Measurements from ENCODE around the gene ACSL3.

Gene ACSL3

DNA sequence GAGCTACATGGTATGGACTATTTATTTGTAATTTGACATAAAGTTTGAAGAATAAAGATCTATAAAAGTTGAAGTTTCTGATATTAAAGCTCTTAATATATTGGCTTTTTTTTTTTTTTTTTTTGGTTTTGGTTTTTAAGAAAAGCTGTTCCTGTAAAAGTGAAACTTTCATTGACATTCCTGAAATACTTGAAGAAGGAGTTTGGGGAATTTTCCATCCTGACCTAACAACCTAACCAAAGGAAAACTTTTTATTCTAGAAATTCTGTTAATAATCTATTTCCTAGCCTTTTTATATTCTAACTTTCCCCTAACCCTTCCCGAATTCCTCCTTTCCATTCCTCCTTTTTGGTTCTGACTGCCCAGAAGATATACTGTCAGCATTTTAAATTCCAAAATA, 83.7 kb downstream of the ACSL3 start:
- Histone ChIP-seq H3K9me3 (replicated peaks; ENCODE audit: insufficient read depth, low read length) (no peaks in the 10 kb centered on the region), H2AFZ (ENCODE audit: low read length) (no peak overlapping the region), H3K36me3 (replicated peaks; ENCODE audit: insufficient read depth, low read length) (no peaks in the 10 kb centered on the region; the same call in 1 of the 2 replicates), H3K9me2 (replicated peaks; ENCODE audit: insufficient read depth, low read length) (no peaks in the 10 kb centered on the region), H3K4me2 (ENCODE audit: low read depth, low read length) (peak overlapping the region; percentile 42), H4K20me1 (ENCODE audit: insufficient read depth, low read length) (no peaks in the 10 kb centered on the region), H3K4me3 (ENCODE audit: low read length) (no peak overlapping the region), H3K27me3 (replicated peaks; ENCODE audit: insufficient read depth, low read length) (no peaks in the 10 kb centered on the region), H3K4me1 (ENCODE audit: low read length) (peaks cover 26% of the 10 kb centered on the region), H3K9ac (ENCODE audit: low read length) (no peak overlapping the region), H3F3A (ENCODE audit: insufficient read depth, low read length) (peaks cover 20% of the 10 kb centered on the region), H3K79me2 (ENCODE audit: low read length) (no peaks in the 10 kb centered on the region), H3K27ac (ENCODE audit: low read length) (no peak overlapping the region)
- no peak for TF ChIP-seq EZH2phosphoT487 (IDR thresholded peaks at IDR 0.05; ENCODE audit: low read length)
- TF ChIP-seq, protein P1, sequence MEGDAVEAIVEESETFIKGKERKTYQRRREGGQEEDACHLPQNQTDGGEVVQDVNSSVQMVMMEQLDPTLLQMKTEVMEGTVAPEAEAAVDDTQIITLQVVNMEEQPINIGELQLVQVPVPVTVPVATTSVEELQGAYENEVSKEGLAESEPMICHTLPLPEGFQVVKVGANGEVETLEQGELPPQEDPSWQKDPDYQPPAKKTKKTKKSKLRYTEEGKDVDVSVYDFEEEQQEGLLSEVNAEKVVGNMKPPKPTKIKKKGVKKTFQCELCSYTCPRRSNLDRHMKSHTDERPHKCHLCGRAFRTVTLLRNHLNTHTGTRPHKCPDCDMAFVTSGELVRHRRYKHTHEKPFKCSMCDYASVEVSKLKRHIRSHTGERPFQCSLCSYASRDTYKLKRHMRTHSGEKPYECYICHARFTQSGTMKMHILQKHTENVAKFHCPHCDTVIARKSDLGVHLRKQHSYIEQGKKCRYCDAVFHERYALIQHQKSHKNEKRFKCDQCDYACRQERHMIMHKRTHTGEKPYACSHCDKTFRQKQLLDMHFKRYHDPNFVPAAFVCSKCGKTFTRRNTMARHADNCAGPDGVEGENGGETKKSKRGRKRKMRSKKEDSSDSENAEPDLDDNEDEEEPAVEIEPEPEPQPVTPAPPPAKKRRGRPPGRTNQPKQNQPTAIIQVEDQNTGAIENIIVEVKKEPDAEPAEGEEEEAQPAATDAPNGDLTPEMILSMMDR (IDR thresholded peaks at IDR 0.05; ENCODE audit: low read length), result no peak
- no peak for TF ChIP-seq EZH2 (optimal IDR thresholded peaks at IDR 0.05; ENCODE audit: low read depth, low read length)
- no peak for DNase-seq

DNA sequence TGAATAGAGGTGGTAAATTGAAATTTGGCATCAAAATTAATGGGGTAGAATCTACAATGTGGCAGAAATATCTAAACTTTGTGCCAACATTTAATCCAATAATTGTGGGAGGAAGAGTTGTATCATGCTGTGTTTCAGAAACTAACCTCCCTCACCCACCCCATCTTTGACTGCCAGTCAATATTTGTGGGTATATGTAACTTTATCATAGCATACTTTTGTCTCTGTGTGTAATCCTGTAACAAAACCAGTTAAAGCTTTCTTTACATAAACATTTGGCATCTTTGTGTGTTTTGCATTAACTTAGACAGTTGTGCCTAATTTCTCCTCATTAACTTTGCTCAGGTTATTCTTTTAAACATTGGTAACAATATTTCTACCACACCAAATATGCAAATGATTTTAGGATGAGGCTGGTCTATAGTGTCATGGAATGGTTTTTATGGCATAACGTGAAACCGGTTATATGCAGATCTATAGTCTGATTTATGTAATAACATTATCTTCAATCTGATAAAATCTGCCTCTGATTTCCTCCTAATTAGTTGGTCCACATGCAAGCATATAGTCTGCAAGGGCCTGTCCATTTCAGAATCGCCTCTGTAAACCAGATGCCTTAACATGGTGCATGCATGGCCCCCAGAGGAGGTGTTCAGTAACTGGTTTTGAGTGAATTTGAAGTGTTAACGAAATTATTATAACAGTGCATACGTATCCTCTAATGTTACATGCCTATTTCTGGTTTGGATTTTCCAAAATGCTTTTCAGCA, 84.3 kb downstream of the ACSL3 start:
- H3K4me3 ChIP-seq (ENCODE audit: low read length), result no peak overlapping the region
- H3K9ac ChIP-seq (ENCODE audit: low read length), result no peak overlapping the region
- peaks cover 20% of the 10 kb centered on the region for H3F3A ChIP-seq (ENCODE audit: insufficient read depth, low read length)
- H3K79me2 ChIP-seq (ENCODE audit: low read length), result no peaks in the 10 kb centered on the region
- H4K20me1 ChIP-seq (ENCODE audit: insufficient read depth, low read length), result no peaks in the 10 kb centered on the region
- peaks cover 26% of the 10 kb centered on the region for H3K4me1 ChIP-seq (ENCODE audit: low read length)
- no peak for DNase-seq
- H3K9me2 ChIP-seq (replicated peaks; ENCODE audit: insufficient read depth, low read length), result no peaks in the 10 kb centered on the region
- H2AFZ ChIP-seq (ENCODE audit: low read length), result no peak overlapping the region
- no peak overlapping the region for H3K4me2 ChIP-seq (ENCODE audit: low read depth, low read length)
- no peaks in the 10 kb centered on the region for H3K27me3 ChIP-seq (replicated peaks; ENCODE audit: insufficient read depth, low read length)
- H3K27ac ChIP-seq (ENCODE audit: low read length), result no peak overlapping the region
- TF ChIP-seq EZH2phosphoT487 (IDR thresholded peaks at IDR 0.05; ENCODE audit: low read length) (no peak), EZH2 (optimal IDR thresholded peaks at IDR 0.05; ENCODE audit: low read depth, low read length) (no peak)
- TF ChIP-seq, protein P1 (IDR thresholded peaks at IDR 0.05; ENCODE audit: low read length), result no peak
- no peaks in the 10 kb centered on the region; the same call in 1 of the 2 replicates for H3K36me3 ChIP-seq (replicated peaks; ENCODE audit: insufficient read depth, low read length)
- no peaks in the 10 kb centered on the region for H3K9me3 ChIP-seq (replicated peaks; ENCODE audit: insufficient read depth, low read length)

DNA sequence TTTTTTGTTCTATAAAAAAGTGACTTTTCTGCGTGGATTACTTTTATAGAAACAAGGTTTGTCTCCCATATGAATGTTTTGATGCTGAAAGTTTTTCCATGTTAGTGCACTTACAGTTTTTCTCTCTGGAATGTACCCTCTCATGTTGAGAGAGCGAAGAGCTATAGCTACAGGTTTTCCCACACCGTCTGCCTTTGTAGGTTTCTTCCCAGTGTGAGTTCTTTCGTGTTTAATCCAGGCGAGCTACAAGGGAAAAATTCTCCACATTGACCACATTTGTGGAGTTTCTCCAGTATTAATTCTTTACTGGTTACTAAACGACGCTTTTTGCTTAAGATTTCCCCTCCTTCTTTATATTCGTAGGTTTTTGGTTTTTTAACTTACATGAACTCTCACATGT, 85.1 kb downstream of the ACSL3 start:
- Histone ChIP-seq H2AFZ (ENCODE audit: low read length) (no peak overlapping the region), H3K27me3 (replicated peaks; ENCODE audit: insufficient read depth, low read length) (no peaks in the 10 kb centered on the region), H3K9me3 (replicated peaks; ENCODE audit: insufficient read depth, low read length) (no peaks in the 10 kb centered on the region), H3K27ac (ENCODE audit: low read length) (no peak overlapping the region), H3K4me2 (ENCODE audit: low read depth, low read length) (no peak overlapping the region), H3K79me2 (ENCODE audit: low read length) (no peaks in the 10 kb centered on the region), H3F3A (ENCODE audit: insufficient read depth, low read length) (peaks cover 20% of the 10 kb centered on the region), H3K36me3 (replicated peaks; ENCODE audit: insufficient read depth, low read length) (no peaks in the 10 kb centered on the region; the same call in 1 of the 2 replicates), H3K4me3 (ENCODE audit: low read length) (no peak overlapping the region), H3K4me1 (ENCODE audit: low read length) (peaks cover 26% of the 10 kb centered on the region), H3K9me2 (replicated peaks; ENCODE audit: insufficient read depth, low read length) (no peaks in the 10 kb centered on the region), H4K20me1 (ENCODE audit: insufficient read depth, low read length) (no peaks in the 10 kb centered on the region), H3K9ac (ENCODE audit: low read length) (no peak overlapping the region)
- no peak for DNase-seq
- TF ChIP-seq EZH2phosphoT487 (IDR thresholded peaks at IDR 0.05; ENCODE audit: low read length) (no peak), EZH2 (optimal IDR thresholded peaks at IDR 0.05; ENCODE audit: low read depth, low read length) (no peak)
- TF ChIP-seq, protein P1 (IDR thresholded peaks at IDR 0.05; ENCODE audit: low read length), result no peak

Data from MM.1S (cell line).